Parathyroid adenoma (tissue), 2 donors: ENCODE measurements around the gene SMC5.

ENCODE experiments used
- H2AFZ ChIP-seq: fragments of 300-600 bp; sonication (generic); one replicate; pipeline ENCODE4 v1.7.0; 2017; ENCODE audit warnings: antibody characterized with exemption, mild to moderate bottlenecking
- H3K27ac ChIP-seq: fragments of 300-600 bp; sonication (generic); one replicate; pipeline ENCODE4 v1.7.0; 2017
- H3K27me3 ChIP-seq: fragments of 300-600 bp; sonication (generic); one replicate; pipeline ENCODE4 v1.7.0; 2017; ENCODE audit warnings: low read length; ENCODE audit not compliant: control insufficient read depth, insufficient read depth
- H3K36me3 ChIP-seq: fragments of 300-600 bp; sonication (generic); one replicate; pipeline ENCODE4 v1.7.0; 2017; ENCODE audit warnings: low read length; ENCODE audit not compliant: control insufficient read depth, insufficient read depth
- H3K4me1 ChIP-seq: fragments of 300-600 bp; sonication (generic); one replicate; pipeline ENCODE4 v1.7.0; 2017; ENCODE audit warnings: control low read depth
- H3K4me2 ChIP-seq: fragments of 300-600 bp; sonication (generic); one replicate; pipeline ENCODE4 v1.7.0; 2017; ENCODE audit warnings: low read length
- H3K4me3 ChIP-seq: fragments of 300-600 bp; sonication (generic); one replicate; pipeline ENCODE4 v1.7.0; 2017; ENCODE audit warnings: low read depth, low read length
- H3K79me2 ChIP-seq: fragments of 300-600 bp; sonication (generic); one replicate; pipeline ENCODE4 v1.7.0; 2017; ENCODE audit warnings: control low read depth
- H3K9ac ChIP-seq: fragments of 300-600 bp; sonication (generic); one replicate; pipeline ENCODE4 v1.7.0; 2017; ENCODE audit warnings: mild to moderate bottlenecking
- H3K9me3 ChIP-seq: fragments of 300-600 bp; sonication (generic); one replicate; pipeline ENCODE4 v1.7.0; 2017; ENCODE audit warnings: low read length; ENCODE audit not compliant: control insufficient read depth
- CTCF ChIP-seq: fragments of 300-600 bp; sonication (generic); IDR thresholded peaks from one replicate; pipeline ENCODE4 v1.7.0; 2017; ENCODE audit warnings: antibody characterized with exemption, mild to moderate bottlenecking
- donor health status: primary hyperparathyroidism.

The SMC5 gene

GRCh38 chr9:70382046-70382708 is 123.4 kb downstream of the SMC5 start:
- no peak for TF ChIP-seq CTCF
- no peaks in the 10 kb centered on the region for H3K36me3 ChIP-seq

DNA sequence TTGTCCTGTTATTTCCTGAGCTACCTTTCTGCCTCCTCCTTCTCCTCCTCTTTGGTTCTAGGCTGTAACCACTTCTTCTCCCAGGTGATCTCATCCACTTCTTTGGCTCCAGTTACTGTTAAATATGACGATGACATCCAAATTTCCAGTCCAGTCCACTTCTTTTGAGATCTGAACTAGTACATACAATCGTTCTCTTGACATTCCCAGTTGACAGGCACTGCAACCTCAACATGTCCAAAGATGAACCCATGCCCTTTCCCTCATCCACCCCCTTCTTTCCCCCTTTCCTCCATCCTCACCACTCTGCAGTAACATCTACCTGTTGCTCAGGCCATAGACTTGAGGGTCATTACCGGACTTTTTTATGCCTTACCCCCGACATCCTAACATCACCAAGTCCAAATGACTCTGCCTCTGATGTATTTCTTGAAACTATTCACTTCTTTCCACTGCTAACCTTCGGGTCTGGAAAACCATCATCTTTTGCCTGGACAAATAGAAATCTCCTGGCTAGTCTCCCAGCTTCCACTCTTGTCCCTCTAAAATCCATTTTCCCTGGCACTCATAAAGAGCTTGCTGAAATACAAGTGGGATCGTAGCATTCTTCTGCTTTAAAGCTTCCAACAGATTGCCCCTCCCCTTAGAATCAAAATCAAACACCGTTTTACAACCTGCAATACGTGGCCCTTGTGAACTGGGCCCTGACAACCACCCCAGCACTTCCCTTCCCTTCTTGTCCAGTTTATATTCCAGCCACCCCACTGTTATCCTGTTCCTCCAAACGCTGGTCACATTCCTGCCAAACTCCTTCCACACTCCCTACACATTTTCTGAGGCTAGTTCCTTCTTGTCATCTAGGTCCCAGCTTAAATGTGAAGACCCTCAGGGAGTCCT is 124.2 kb downstream of the SMC5 start:
- no peak for TF ChIP-seq CTCF
- no peak overlapping the region for H3K4me2 ChIP-seq
- no peak overlapping the region for H3K9ac ChIP-seq
- H3K4me1 ChIP-seq: no peaks in the 10 kb centered on the region
- no peaks in the 10 kb centered on the region for H3K79me2 ChIP-seq
- H3K9me3 ChIP-seq: no peaks in the 10 kb centered on the region
- H3K27me3 ChIP-seq: no peaks in the 10 kb centered on the region
- no peak overlapping the region for H3K27ac ChIP-seq
- H3K36me3 ChIP-seq: no peaks in the 10 kb centered on the region
- H3K4me3 ChIP-seq: no peak overlapping the region
- no peak overlapping the region for H2AFZ ChIP-seq

More at GRCh38 chr9:70382046-70382708, 123.4 kb downstream of the SMC5 start:
- no peaks in the 10 kb centered on the region for H3K79me2 ChIP-seq
- H3K27ac ChIP-seq: no peak overlapping the region
- no peak overlapping the region for H3K9ac ChIP-seq
- no peak overlapping the region for H2AFZ ChIP-seq
- H3K27me3 ChIP-seq: no peaks in the 10 kb centered on the region
- H3K4me1 ChIP-seq: no peaks in the 10 kb centered on the region
- H3K4me2 ChIP-seq: no peak overlapping the region
- no peak overlapping the region for H3K4me3 ChIP-seq
- H3K9me3 ChIP-seq: no peaks in the 10 kb centered on the region

DNA sequence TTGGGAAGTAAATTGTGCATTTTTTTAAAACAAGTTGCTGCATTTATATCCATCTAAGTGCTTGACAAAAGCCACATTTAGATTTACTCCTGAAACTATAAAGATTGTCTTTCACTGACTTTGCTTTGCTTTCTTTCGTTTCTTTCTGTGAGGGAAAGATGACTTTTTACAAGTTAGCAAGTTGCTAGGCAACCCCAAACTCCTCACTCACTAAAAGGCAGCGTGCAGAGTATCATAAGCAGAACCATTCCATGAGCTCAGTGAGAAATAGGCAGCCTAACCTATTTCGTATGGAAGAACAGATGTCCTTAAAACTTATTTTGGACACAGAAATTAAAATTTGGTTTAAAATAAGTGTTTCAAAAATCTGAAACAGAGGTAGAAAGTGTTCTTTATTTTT is 126.6 kb downstream of the SMC5 start:
- H3K4me1 ChIP-seq: peaks cover 2% of the 10 kb centered on the region
- H3K9me3 ChIP-seq: no peaks in the 10 kb centered on the region
- no peak for TF ChIP-seq CTCF
- H3K79me2 ChIP-seq: peaks cover 3% of the 10 kb centered on the region
- H3K27me3 ChIP-seq: no peaks in the 10 kb centered on the region
- H3K4me3 ChIP-seq: no peak overlapping the region
- H3K36me3 ChIP-seq: no peaks in the 10 kb centered on the region
- H2AFZ ChIP-seq: no peak overlapping the region
- no peak overlapping the region for H3K27ac ChIP-seq
- H3K9ac ChIP-seq: no peak overlapping the region
- no peak overlapping the region for H3K4me2 ChIP-seq

DNA sequence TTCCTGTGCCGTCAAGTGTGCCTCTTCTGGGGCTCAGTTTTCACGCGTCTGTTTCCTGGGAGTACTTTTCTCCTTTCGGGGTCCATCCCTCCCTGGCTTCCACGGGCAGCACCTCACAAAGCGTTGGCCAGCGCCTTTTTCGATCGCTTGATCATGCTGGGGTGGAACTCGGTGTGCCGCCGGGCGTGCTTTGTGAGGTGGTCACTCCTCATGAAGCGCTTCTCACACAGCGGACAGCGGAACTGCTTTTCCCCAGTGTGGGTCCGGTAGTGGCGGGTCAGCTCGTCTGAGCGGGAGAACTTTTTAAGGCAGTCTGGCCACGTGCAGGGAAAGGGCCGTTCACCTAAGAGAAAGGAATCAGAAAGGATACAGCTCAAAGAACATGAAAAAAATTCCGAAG is 128.9 kb downstream of the SMC5 start:
- Histone ChIP-seq H3K4me3 (no peak overlapping the region), H3K36me3 (no peaks in the 10 kb centered on the region), H3K27me3 (no peaks in the 10 kb centered on the region), H3K9me3 (no peaks in the 10 kb centered on the region), H3K27ac (no peak overlapping the region), H3K4me2 (no peak overlapping the region), H3K79me2 (peaks cover 10% of the 10 kb centered on the region), H3K4me1 (peaks cover 8% of the 10 kb centered on the region), H2AFZ (no peak overlapping the region), H3K9ac (no peak overlapping the region)
- TF ChIP-seq CTCF: no peak
